ENCODE data around the gene KDM2B. TPM values are rescaled to one million over a fixed set of nuclear protein-coding genes. Genes with fewer than 3 reads are reported as not detected.
A peak's percentile ranks its signal among the peaks of the same experiment; 100 is the strongest.

Gene KDM2B
- total and polyA plus RNA-seq, 7 donors: 4.8 to 31.7 (median 16.8) TPM

- Histone ChIP-seq H3K4me3 (no peak overlapping the region), H3K27me3 (no peaks in the 10 kb centered on the region), H3K9me3 (no peaks in the 10 kb centered on the region), H3K27ac (no peak overlapping the region), H3K4me1 (peaks cover 0 to 37% (median 28%) of the 10 kb centered on the region in 4 donors), H3K36me3 (peaks cover 3 to 15% (median 10%) of the 10 kb centered on the region in 4 donors)
- WGBS, 2 donors: 93 to 94% methylated on average over 3 of the region's 3 CpGs
- TF ChIP-seq POLR2AphosphoS5 (IDR thresholded peaks at IDR 0.05): no peak
- no peak for TF ChIP-seq EP300 (IDR thresholded peaks at IDR 0.05)
- TF ChIP-seq, protein P1, sequence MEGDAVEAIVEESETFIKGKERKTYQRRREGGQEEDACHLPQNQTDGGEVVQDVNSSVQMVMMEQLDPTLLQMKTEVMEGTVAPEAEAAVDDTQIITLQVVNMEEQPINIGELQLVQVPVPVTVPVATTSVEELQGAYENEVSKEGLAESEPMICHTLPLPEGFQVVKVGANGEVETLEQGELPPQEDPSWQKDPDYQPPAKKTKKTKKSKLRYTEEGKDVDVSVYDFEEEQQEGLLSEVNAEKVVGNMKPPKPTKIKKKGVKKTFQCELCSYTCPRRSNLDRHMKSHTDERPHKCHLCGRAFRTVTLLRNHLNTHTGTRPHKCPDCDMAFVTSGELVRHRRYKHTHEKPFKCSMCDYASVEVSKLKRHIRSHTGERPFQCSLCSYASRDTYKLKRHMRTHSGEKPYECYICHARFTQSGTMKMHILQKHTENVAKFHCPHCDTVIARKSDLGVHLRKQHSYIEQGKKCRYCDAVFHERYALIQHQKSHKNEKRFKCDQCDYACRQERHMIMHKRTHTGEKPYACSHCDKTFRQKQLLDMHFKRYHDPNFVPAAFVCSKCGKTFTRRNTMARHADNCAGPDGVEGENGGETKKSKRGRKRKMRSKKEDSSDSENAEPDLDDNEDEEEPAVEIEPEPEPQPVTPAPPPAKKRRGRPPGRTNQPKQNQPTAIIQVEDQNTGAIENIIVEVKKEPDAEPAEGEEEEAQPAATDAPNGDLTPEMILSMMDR (IDR thresholded peaks at IDR 0.05): no peak
- no peak for TF ChIP-seq POLR2A (IDR thresholded peaks at IDR 0.05)
- intact Hi-C loops (cut with DNase I): no loop called here
- no peak for DNase-seq
Measured at GRCh38 chr12:121446750-121447149, 134.1 kb downstream of the KDM2B start.

GRCh38 chr12:121444842-121445202 is 136.0 kb downstream of the KDM2B start:
- Histone ChIP-seq H3K9me3 (no peaks in the 10 kb centered on the region), H3K4me3 (no peak overlapping the region), H3K36me3 (peaks cover 10 to 31% (median 14%) of the 10 kb centered on the region in 4 donors), H3K4me1 (peaks cover 0 to 32% (median 28%) of the 10 kb centered on the region in 4 donors), H3K27me3 (no peaks in the 10 kb centered on the region), H3K27ac (peak overlapping the region in 3 of 4 donors; percentile 69 to 79 (median 70))
- TF ChIP-seq POLR2AphosphoS5 (IDR thresholded peaks at IDR 0.05): peak in 3 of 4 donors; percentile 22 to 72 (median 55)
- TF ChIP-seq POLR2A (IDR thresholded peaks at IDR 0.05): no peak
- WGBS, 2 donors: 88 to 89% methylated on average over 4 of the region's 4 CpGs
- DNase-seq: no peak
- intact Hi-C loops (cut with DNase I): loop anchor here (5.0 kb wide), 1 partner anchor 93 kb away; the partner anchor contains the start of gene ANAPC5

DNA sequence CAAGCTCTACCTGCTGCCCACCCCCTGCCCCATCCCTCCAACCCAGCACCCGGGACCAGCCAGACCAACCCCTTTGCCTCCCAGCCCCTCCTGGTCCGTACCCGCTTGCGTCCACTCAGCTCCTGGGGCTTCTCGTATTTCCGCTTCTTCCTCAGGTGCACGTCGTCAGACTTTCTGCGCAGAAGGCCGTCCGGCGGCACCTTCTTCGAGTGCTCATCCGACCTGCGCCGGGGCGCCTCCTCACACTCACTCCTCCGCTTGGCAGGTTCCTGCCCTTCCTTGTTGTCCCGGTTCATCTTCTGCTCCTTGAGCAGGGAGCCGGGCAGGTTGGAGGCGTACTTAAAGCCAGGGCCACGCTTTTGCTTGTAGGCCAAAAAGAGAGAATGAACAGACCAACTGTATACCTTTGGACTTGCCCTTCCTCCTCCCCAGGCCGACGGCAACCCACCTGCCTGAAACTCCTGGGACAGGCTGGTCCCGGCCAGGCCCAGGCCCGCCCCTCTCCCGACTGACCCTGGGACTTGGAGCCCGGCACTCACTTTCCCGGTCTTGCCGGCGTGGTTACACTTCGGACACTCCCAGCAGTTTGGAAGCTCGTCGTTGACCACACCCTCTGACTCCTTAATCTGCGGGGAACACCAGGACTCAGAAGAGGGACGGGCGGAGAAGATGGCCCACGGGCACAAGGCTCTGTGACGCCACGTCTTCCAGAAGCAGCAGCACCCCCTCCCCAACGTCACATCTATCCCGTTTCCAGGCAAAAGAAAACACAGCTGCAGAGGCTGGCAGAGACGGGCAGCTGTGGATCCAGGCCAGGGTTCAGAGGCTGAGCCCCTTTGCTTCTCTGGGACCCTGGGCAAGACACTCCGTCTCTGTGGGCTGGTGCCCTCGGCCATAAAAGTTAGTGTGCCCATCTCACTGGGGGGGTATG is 136.6 kb downstream of the KDM2B start:
- WGBS, 2 donors: 49 to 80% methylated on average over 45 of the region's 45 CpGs
- no peak for TF ChIP-seq POLR2AphosphoS5 (IDR thresholded peaks at IDR 0.05)
- TF ChIP-seq, protein P1 (IDR thresholded peaks at IDR 0.05): no peak
- TF ChIP-seq EP300 (IDR thresholded peaks at IDR 0.05): no peak
- no peak for TF ChIP-seq POLR2A (IDR thresholded peaks at IDR 0.05)
- Histone ChIP-seq H3K36me3 (peaks cover 11 to 38% (median 20%) of the 10 kb centered on the region in 4 donors), H3K9me3 (no peaks in the 10 kb centered on the region), H3K4me1 (peaks cover 0 to 32% (median 28%) of the 10 kb centered on the region in 4 donors), H3K4me3 (no peak overlapping the region), H3K27me3 (no peaks in the 10 kb centered on the region), H3K27ac (peak overlapping the region in 3 of 4 donors; percentile 69 to 79 (median 70))
- peak; percentile 67 for DNase-seq
- intact Hi-C loops (cut with DNase I): loop anchor here (1.0 to 5.0 kb wide), 2 partner anchors 92 to 109 kb away; partner anchors contain the start of gene ANAPC5

GRCh38 chr12:121443193-121443870 is 137.5 kb downstream of the KDM2B start:
- H3K27ac ChIP-seq: peak overlapping the region in 3 of 4 donors; percentile 69 to 79 (median 70)
- H3K4me3 ChIP-seq: no peak overlapping the region
- 55 to 60% methylated on average over 20 of the region's 20 CpGs for WGBS, 2 donors
- H3K4me1 ChIP-seq: peaks cover 0 to 32% (median 28%) of the 10 kb centered on the region in 4 donors
- no peaks in the 10 kb centered on the region for H3K27me3 ChIP-seq
- H3K36me3 ChIP-seq: peaks cover 11 to 46% (median 20%) of the 10 kb centered on the region in 4 donors
- TF ChIP-seq, protein P1 (IDR thresholded peaks at IDR 0.05): peak; percentile 71 to 93 (median 84)
- peak in 2 of 4 donors; percentile 23 to 40 for TF ChIP-seq POLR2AphosphoS5 (IDR thresholded peaks at IDR 0.05)
- TF ChIP-seq POLR2A (IDR thresholded peaks at IDR 0.05): no peak
- peak; percentile 93 for DNase-seq
- intact Hi-C loops (cut with DNase I): loop anchor here (1.0 to 5.0 kb wide), 2 partner anchors 91 to 108 kb away; partner anchors contain the start of gene ANAPC5
- H3K9me3 ChIP-seq: no peaks in the 10 kb centered on the region
